ENCODE results near the gene ISX.

ISX gene

DNA sequence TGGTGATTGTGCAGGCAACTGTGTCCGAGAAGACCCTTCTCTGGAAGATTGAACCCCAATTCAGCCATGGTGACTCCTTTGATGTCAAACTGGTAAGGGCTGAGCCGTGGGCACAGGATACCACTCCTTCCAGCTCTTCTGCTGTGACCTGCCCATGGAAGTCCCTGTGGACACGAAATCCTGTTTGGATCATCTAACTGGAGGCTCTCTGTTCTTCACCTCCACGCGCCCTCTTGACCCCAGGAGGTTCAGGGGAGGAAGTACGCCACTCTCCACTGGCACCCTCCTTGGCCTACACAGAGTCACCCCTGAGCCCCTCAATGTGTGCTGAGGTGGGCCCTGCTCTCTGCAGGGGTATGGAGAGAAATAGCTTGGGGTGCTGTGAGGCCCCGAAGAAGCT lies 810 bp downstream of the ISX start:
- H3K27ac ChIP-seq, result no peak overlapping the region
- H3K4me3 ChIP-seq (ENCODE audit: low read depth in 1 of 2, low read length in 1 of 2), result no peak overlapping the region
- no peaks in the 10 kb centered on the region for H3K36me3 ChIP-seq
- no peaks in the 10 kb centered on the region for H3K4me1 ChIP-seq (ENCODE audit: control insufficient read depth in 1 of 2, insufficient read depth in 1 of 2, low read depth in 1 of 2, low read length in 1 of 2)
- H3K9me3 ChIP-seq, result no peaks in the 10 kb centered on the region
- no peaks in the 10 kb centered on the region for H3K27me3 ChIP-seq
- TF ChIP-seq, protein P1, sequence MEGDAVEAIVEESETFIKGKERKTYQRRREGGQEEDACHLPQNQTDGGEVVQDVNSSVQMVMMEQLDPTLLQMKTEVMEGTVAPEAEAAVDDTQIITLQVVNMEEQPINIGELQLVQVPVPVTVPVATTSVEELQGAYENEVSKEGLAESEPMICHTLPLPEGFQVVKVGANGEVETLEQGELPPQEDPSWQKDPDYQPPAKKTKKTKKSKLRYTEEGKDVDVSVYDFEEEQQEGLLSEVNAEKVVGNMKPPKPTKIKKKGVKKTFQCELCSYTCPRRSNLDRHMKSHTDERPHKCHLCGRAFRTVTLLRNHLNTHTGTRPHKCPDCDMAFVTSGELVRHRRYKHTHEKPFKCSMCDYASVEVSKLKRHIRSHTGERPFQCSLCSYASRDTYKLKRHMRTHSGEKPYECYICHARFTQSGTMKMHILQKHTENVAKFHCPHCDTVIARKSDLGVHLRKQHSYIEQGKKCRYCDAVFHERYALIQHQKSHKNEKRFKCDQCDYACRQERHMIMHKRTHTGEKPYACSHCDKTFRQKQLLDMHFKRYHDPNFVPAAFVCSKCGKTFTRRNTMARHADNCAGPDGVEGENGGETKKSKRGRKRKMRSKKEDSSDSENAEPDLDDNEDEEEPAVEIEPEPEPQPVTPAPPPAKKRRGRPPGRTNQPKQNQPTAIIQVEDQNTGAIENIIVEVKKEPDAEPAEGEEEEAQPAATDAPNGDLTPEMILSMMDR (IDR thresholded peaks at IDR 0.05), result no peak

DNA sequence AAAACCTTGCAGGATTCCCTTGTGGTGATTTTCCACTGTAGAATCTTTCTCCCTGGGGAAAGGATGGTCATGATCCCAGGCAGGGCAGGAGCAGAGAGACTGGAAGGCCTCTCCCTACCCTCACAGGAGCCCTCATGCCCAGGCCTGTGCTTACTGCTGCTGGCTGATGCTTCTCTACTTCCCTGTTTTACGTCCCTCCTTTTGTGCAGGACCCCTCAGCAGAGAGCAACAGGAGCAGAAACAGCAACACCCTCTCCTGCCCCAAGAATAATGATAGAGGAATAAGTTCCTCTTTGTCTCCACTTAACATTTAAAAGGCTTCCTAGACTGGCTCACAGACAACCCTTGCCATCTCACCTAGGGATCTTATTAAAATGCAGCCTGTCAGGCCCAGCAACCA lies 3.6 kb downstream of the ISX start:
- no peak overlapping the region for H3K27ac ChIP-seq
- H3K27me3 ChIP-seq, result no peaks in the 10 kb centered on the region
- no peaks in the 10 kb centered on the region for H3K36me3 ChIP-seq
- H3K4me3 ChIP-seq (ENCODE audit: low read depth in 1 of 2, low read length in 1 of 2), result no peak overlapping the region
- TF ChIP-seq, protein P1 (IDR thresholded peaks at IDR 0.05), result no peak
- no peaks in the 10 kb centered on the region for H3K4me1 ChIP-seq (ENCODE audit: control insufficient read depth in 1 of 2, insufficient read depth in 1 of 2, low read depth in 1 of 2, low read length in 1 of 2)
- no peaks in the 10 kb centered on the region for H3K9me3 ChIP-seq

DNA sequence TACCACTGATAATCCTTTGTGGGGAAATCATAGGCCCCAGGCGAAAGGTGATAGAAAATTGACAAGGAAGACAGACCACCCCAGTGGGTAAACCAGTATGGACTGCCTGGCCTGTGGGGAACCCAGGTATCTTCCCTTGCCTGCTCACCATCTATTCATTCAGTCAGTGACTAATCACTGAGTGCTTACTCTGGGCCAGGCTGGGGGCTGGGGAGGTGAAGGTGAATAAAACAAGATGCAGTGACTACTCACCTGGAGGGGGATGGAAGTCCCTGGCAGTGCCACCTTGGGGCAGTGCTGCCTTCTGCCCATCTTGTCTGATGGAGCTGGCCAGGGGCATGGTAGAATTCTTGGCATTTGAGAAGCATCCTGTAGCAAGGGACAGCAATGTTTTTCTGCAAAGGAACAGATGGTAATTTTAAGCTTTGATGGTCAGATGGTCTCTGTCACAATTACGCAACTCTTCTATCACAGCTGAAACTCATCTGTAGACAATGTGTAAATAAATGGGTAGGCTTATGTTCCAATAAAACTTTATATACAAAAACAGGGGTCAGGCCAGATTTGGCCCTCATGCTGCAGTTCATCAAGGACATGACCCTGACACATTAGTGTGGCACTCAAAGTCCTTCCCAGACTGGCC lies 4.6 kb downstream of the ISX start:
- no peaks in the 10 kb centered on the region for H3K27me3 ChIP-seq
- TF ChIP-seq, protein P1 (IDR thresholded peaks at IDR 0.05), result no peak
- no peaks in the 10 kb centered on the region for H3K9me3 ChIP-seq
- no peaks in the 10 kb centered on the region for H3K4me1 ChIP-seq (ENCODE audit: control insufficient read depth in 1 of 2, insufficient read depth in 1 of 2, low read depth in 1 of 2, low read length in 1 of 2)
- no peak overlapping the region for H3K27ac ChIP-seq
- no peak overlapping the region for H3K4me3 ChIP-seq (ENCODE audit: low read depth in 1 of 2, low read length in 1 of 2)
- H3K36me3 ChIP-seq, result no peaks in the 10 kb centered on the region

DNA sequence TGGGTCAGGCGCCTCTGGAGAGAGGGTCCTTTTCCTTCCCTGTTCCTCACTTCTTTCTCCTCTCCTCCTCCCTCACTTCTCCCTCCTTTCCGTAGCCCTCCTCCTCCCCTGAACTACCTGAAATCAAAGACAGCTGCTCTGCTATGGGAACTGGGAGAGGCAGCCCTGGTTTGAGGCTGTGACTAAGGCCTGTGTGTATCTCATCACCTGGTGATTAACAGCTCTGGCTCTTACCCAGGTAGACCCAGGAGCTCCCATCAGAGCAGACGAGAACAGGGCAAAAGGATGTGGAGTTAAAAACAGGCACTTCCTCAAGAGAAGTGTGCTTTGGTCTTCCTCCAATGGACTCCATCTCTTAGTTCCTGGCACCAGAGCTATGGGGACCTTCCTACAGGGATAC lies 5.8 kb downstream of the ISX start:
- H3K27ac ChIP-seq, result no peak overlapping the region
- H3K4me3 ChIP-seq (ENCODE audit: low read depth in 1 of 2, low read length in 1 of 2), result no peak overlapping the region
- no peaks in the 10 kb centered on the region for H3K4me1 ChIP-seq (ENCODE audit: control insufficient read depth in 1 of 2, insufficient read depth in 1 of 2, low read depth in 1 of 2, low read length in 1 of 2)
- no peaks in the 10 kb centered on the region for H3K9me3 ChIP-seq
- no peaks in the 10 kb centered on the region for H3K36me3 ChIP-seq
- TF ChIP-seq, protein P1 (IDR thresholded peaks at IDR 0.05), result no peak
- no peaks in the 10 kb centered on the region for H3K27me3 ChIP-seq

DNA sequence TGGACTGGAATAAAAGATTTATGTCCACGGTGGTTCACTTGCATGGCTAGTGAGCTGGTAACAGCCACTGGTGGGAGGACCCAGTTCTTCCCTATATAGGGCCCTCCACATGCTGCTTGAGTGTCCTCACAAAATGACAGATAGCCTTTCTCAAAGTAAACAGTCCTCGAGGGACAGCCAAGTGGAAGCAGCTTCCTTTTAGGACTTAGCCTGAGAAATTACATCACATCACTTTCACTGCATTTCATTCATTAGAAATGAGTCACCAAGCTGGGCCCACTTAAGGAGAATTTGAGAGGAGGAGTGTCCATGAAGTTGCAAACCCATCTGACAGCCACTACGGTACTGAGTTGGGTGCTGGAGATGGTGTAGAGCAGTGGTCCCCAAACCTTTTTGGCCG lies 7.0 kb downstream of the ISX start:
- H3K27me3 ChIP-seq, result no peaks in the 10 kb centered on the region
- no peaks in the 10 kb centered on the region for H3K9me3 ChIP-seq
- H3K4me1 ChIP-seq (ENCODE audit: control insufficient read depth in 1 of 2, insufficient read depth in 1 of 2, low read depth in 1 of 2, low read length in 1 of 2), result no peaks in the 10 kb centered on the region
- no peak overlapping the region for H3K4me3 ChIP-seq (ENCODE audit: low read depth in 1 of 2, low read length in 1 of 2)
- H3K27ac ChIP-seq, result no peak overlapping the region
- TF ChIP-seq, protein P1 (IDR thresholded peaks at IDR 0.05), result no peak
- no peaks in the 10 kb centered on the region for H3K36me3 ChIP-seq

DNA sequence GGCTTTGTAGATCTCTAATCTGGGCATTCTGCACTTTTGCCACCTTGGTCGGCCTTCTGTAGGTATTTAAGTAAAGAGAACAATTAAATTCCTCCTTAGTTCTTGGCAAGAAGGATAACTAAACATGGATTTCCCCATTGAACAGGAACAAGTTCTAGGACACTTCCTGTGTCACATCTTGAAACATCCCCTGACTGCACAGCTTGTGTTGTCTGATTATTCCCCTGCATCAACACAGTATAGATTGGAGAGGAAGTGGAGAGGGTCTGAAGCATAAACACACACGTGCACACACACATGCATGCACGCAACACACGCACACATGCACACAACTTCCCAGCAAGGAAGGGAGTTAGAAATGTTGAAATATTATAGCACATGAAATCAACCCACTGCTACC lies 8.6 kb downstream of the ISX start:
- H3K27ac ChIP-seq, result no peak overlapping the region

More for the DNA sequence above, 8.6 kb downstream of the ISX start:
- Histone ChIP-seq H3K4me3 (ENCODE audit: low read depth in 1 of 2, low read length in 1 of 2) (no peak overlapping the region), H3K36me3 (no peaks in the 10 kb centered on the region), H3K9me3 (no peaks in the 10 kb centered on the region), H3K4me1 (ENCODE audit: control insufficient read depth in 1 of 2, insufficient read depth in 1 of 2, low read depth in 1 of 2, low read length in 1 of 2) (no peaks in the 10 kb centered on the region), H3K27me3 (no peaks in the 10 kb centered on the region)
- TF ChIP-seq, protein P1 (IDR thresholded peaks at IDR 0.05), result no peak

Data from neutrophil (primary cell).